H54 (cell line): Measurements from ENCODE around the gene ZNF292.
"Not testable (repeated sequence)": the region's sequence is repeated elsewhere in the genome, so short reads cannot be mapped to it uniquely, and the experiment has no call there.

Source experiments
- DNase-seq: peaks from one replicate; pipeline ENCODE4 v3.0.0; 2011; ENCODE audit warnings: low spot score, mixed read lengths; ENCODE audit not compliant: insufficient read length
- FAIRE-seq: peaks from 3 replicates; lab custom pipeline; 2011; peaks lifted over from hg19 to GRCh38; lab: Jason Lieb, UNC
- POLR2A ChIP-seq: IDR thresholded peaks from 2 replicates; pipeline ENCODE4 v1.6.1; 2011; ENCODE audit warnings: low read depth, mild to moderate bottlenecking, low read length

Gene ZNF292

DNA sequence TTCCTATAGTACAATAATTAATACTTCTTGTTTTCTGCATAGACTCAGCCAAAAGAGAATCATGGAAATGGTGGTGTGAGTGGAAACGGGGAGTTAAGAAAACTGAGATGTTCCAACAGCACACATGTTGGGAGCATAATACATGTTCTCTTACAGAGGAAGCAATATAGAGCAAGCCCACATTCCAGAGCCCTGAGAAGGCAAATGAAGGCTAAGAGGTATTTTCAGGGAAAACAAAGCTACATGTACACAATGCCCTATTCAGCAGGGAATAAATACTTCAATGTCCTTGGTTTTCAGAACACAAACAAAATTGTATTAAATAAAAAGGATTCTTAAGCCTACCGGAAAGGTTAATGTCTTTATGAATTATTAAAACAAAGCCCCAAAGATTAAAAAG lies 131.9 kb downstream of the ZNF292 start:
- TF ChIP-seq POLR2A = no peak
- DNase-seq = no peak
- no peak for FAIRE-seq

DNA sequence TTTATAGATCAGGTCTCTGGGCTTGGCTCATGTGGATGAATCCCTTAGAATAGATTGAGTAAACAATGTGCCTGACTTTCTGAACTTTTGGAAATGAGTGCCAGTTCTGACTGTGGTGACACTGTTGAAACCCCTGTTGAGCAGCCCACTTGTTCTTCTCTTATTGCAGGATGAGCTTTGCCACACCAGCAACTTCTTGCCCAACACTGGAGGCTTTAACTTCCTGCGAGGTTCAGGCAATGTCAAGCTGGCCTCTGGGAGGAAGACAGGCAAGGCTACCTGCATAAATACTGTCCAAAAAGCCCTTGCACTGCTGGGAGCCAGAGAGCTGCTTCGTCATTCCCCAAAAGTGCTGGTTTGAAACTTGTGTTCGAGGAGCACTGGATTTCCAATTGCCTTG lies 134.2 kb downstream of the ZNF292 start:
- TF ChIP-seq POLR2A = no peak
- no peak for FAIRE-seq
- DNase-seq = no peak

DNA sequence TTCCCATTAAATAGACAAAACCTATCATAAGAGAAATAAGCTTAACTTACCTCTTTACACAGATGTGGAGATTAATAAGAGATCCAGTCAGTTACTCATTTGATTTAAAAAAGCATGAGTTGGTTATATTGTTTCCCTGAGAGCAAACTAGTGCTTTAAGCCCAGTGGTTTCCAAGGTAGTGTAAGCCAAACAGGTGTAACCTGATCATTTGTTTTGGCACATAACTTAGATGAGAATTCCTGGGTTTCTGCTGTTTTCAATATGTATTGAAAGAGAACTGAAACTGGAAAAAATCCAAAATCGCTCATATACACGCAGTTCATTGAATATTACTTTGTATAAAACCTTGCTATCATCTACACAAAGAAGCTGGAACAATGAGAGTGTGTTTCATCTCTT lies 136.5 kb downstream of the ZNF292 start:
- DNase-seq (no peak), FAIRE-seq (no peak)
- no peak for TF ChIP-seq POLR2A

DNA sequence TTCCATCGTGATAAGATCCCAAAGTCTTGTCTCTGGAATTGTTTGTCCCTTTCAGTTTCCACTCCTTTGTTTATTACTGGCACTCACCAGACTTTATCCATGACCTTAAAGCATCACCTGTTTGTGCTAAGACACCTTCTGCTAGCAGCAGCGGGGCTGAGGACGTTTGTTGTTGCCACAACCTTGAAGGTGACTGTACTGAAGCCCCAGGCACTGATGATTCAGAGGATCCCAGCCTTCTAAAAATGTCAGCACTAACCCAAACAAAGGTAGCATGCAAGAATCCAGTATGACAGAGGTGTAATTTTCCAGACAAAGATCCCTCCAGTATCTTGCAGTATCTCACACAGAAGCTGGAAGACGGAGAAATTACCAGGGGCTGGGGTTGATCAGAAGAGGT lies 138.2 kb downstream of the ZNF292 start:
- DNase-seq (no peak), FAIRE-seq (no peak)
- TF ChIP-seq POLR2A = no peak

DNA sequence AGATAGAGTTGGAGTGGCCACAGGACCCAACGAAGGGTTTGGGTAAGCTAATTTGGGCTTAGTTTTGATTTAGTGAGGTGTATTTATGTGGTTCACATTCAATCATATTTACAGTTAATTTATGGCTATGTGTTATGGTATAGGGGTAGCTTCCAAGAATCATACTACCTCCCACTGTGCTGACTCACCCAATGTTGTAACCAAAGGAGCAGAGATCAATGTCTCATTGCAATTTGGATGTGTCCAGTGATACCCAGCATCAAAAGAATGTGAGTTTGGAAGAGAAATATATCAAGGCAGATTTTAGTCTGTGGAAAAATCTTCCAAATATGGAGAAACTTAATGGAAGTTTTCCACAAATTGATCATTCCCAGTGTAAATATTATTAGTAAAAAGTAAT lies 141.8 kb downstream of the ZNF292 start:
- TF ChIP-seq POLR2A = no peak
- no peak for FAIRE-seq
- no peak for DNase-seq

DNA sequence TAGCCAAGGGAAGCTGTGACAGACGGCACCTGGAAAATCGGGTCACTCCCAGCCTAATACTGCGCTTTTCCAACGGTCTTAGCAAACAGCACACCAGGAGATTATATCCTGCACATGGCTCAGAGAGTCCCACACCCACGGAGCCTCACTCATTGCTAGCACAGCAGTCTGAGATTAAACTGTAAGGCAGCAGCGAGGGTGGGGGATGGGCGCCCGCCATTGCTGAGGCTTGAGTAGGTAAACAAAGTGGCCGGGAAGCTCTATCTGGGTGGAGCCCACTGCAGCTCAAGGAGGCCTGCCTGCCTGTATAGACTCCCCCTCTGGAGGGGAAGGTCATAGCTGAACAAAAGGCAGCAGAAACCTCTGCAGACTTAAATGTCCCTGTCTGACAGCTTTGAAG lies 145.9 kb downstream of the ZNF292 start:
- not testable (repeated sequence) for DNase-seq, FAIRE-seq

DNA sequence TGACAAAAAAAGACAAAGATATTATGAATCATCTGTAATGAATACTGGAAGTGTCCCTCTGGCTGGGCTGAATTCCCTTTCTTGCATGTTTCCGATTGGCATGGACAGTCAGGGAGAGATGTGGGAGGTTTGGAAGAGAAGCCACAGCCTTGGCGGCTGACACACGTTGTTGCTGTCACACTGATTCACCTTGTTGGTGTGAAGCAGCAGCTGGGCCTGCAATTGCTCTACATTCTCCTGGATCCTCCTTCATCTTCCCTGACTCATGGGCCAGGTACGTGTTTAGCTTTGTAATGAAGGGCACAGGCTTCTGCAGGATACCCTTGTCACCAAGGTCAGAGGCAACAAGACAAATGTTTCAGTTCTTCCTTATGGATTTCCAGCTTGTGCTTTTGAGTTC lies 153.6 kb downstream of the ZNF292 start:
- TF ChIP-seq POLR2A = no peak
- FAIRE-seq = peak; percentile 6
- DNase-seq = no peak

DNA sequence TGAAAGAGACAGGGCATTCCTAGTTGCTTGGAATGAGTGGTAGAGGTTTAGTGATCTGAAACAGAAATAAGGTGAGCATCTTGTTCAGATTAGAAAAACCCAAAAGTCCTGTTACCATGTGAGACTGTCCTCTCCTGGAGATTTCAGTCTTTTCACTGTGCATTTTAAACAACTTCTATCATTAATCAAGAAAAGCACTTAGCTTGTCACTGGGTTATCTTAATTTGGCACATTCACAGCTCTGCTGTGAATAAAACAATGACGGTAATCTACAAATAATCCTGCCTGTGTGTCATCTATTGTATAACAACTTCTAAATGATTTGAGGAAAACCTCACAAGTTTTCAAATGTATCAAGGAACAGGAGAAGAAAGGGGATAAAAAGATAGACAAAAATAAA lies 157.5 kb downstream of the ZNF292 start:
- no peak for FAIRE-seq
- no peak for TF ChIP-seq POLR2A

More for the DNA sequence above, 157.5 kb downstream of the ZNF292 start:
- no peak for DNase-seq
